Measurements from ENCODE around the gene E4F1.

GRCh38 chr16:2232094-2232990, 9.0 kb downstream of the E4F1 start:
- TF ChIP-seq CTCF (IDR thresholded peaks at IDR 0.05) (no peak), ZFX (IDR thresholded peaks at IDR 0.05; ENCODE audit: borderline replicate concordance) (no peak)

Data from 22Rv1 (cell line).